Natural killer cell (primary cell): ENCODE measurements around the gene PCID2. TPM values are rescaled to one million over a fixed set of nuclear protein-coding genes. Genes with fewer than 3 reads are reported as not detected.
A peak's percentile ranks its signal among the peaks of the same experiment; 100 is the strongest.

ENCODE experiments used
- ATAC-seq, 3 donors: fragments of 150-1000 bp in 2 of 3; fragments of 200-7000 bp in 1 of 3; cut with Tn5 transposase; 1 replicate in 1 of 3; 2 replicates in 2 of 3; pipeline ENCODE4 v1.10.0; 2021; ENCODE audit warnings: mild to moderate bottlenecking in 2 of 3, moderate library complexity in 2 of 3
- DNase-seq, 2 donors: peaks; one replicate each; pipeline versions ENCODE4 v3.0.0 to v3.0.0-alpha.2; 2013 to 2021; ENCODE audit warnings: mixed read lengths in 1 of 2
- H3K27ac ChIP-seq: one replicate; pipeline ENCODE4 v1.5.1; 2013; ENCODE audit warnings: mild to moderate bottlenecking, low read length
- H3K27me3 ChIP-seq: one replicate; pipeline ENCODE4 v1.6.1; 2013; ENCODE audit warnings: low read length; ENCODE audit not compliant: control insufficient read depth, insufficient read depth
- H3K36me3 ChIP-seq: one replicate; pipeline ENCODE4 v1.6.1; 2013; ENCODE audit warnings: low read length; ENCODE audit not compliant: control insufficient read depth, insufficient read depth
- H3K4me1 ChIP-seq: one replicate; pipeline ENCODE4 v1.6.1; 2013; ENCODE audit warnings: low read length; ENCODE audit not compliant: control insufficient read depth, insufficient read depth
- H3K4me3 ChIP-seq: one replicate; pipeline ENCODE4 v1.5.1; 2013; ENCODE audit warnings: low read length
- H3K9me3 ChIP-seq: one replicate; pipeline ENCODE4 v1.6.1; 2013; ENCODE audit warnings: low read length; ENCODE audit not compliant: control insufficient read depth, insufficient read depth
- H3K27ac Mint-ChIP-seq, 2 donors: one replicate each; pipeline ENCODE4 v1.8.0; 2022; ENCODE audit warnings: mild to moderate bottlenecking in 2 of 2, mixed read lengths in 2 of 2, moderate library complexity in 1 of 2
- H3K27me3 Mint-ChIP-seq, 2 donors: one replicate each; pipeline ENCODE4 v1.8.0; 2022; ENCODE audit warnings: low read depth in 2 of 2, mixed read lengths in 2 of 2
- H3K36me3 Mint-ChIP-seq: one replicate; pipeline ENCODE4 v1.8.0; 2022; ENCODE audit warnings: mixed read lengths
- H3K4me1 Mint-ChIP-seq, 2 donors: one replicate each; pipeline ENCODE4 v1.8.0; 2022; ENCODE audit warnings: mixed read lengths in 2 of 2
- H3K4me3 Mint-ChIP-seq: one replicate; pipeline ENCODE4 v1.8.0; 2022; ENCODE audit warnings: mild to moderate bottlenecking, moderate library complexity, mixed read lengths
- H3K9me3 Mint-ChIP-seq, 2 donors: one replicate each; pipeline ENCODE4 v1.8.0; 2022; ENCODE audit warnings: mixed read lengths in 2 of 2
- whole genome bisulfite sequencing: methylation state at CpG from one replicate; pipeline ENCODE4 v1.1.7; 2013; ENCODE audit warnings: missing lambda C conversion rate; ENCODE audit not compliant: insufficient coverage; 5-methylcytosine and 5-hydroxymethylcytosine counted together
- intact Hi-C: fragments of 100-400 bp; cut with micrococcal nuclease; formaldehyde crosslinking; loops from one replicate; pipeline ENCODE4 v1.14.2; 2022
- total RNA-seq, 4 donors: library from RNA; stranded (reverse); fragments of 120-200 nt in 1 of 4; gene quantifications; one replicate each; pipeline versions ENCODE4 v1.2.3 to v1.2.4, GENCODE V29; 2013 to 2022
- TF ChIP-seq, protein P1 (sequence below): fragments of 200-600 bp; IDR thresholded peaks from one replicate; pipeline ENCODE4 v1.8.0; 2022; ENCODE audit warnings: antibody characterized with exemption

The PCID2 gene
- total RNA-seq, 3 donors from 2014 or later (not counting 1 experiment from before 2014, with no cell fraction given), result 26.4 to 68.9 (median 42.3) TPM

- 99% methylated on average over 6 of the region's 7 CpGs for WGBS
- Histone ChIP-seq H3K4me1 (peaks cover 24% of the 10 kb centered on the region), H3K36me3 (no peaks in the 10 kb centered on the region), H3K27me3 (no peaks in the 10 kb centered on the region), H3K9me3 (no peaks in the 10 kb centered on the region), H3K4me3 (no peak overlapping the region), H3K27ac (no peak overlapping the region)
- no peak overlapping the region for H3K27ac Mint-ChIP-seq
- no peaks in the 10 kb centered on the region for H3K36me3 Mint-ChIP-seq
- ATAC-seq (no peak), DNase-seq (no peak)
- intact Hi-C loops, result no loop called here
- no peak overlapping the region for H3K4me3 Mint-ChIP-seq
- TF ChIP-seq, protein P1, sequence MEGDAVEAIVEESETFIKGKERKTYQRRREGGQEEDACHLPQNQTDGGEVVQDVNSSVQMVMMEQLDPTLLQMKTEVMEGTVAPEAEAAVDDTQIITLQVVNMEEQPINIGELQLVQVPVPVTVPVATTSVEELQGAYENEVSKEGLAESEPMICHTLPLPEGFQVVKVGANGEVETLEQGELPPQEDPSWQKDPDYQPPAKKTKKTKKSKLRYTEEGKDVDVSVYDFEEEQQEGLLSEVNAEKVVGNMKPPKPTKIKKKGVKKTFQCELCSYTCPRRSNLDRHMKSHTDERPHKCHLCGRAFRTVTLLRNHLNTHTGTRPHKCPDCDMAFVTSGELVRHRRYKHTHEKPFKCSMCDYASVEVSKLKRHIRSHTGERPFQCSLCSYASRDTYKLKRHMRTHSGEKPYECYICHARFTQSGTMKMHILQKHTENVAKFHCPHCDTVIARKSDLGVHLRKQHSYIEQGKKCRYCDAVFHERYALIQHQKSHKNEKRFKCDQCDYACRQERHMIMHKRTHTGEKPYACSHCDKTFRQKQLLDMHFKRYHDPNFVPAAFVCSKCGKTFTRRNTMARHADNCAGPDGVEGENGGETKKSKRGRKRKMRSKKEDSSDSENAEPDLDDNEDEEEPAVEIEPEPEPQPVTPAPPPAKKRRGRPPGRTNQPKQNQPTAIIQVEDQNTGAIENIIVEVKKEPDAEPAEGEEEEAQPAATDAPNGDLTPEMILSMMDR, result no peak
- H3K9me3 Mint-ChIP-seq, result peaks cover 2 to 3% of the 10 kb centered on the region in 2 donors
- H3K27me3 Mint-ChIP-seq, result peaks cover 0 to 5% of the 10 kb centered on the region in 2 donors
- H3K4me1 Mint-ChIP-seq, result peaks cover 19 to 63% of the 10 kb centered on the region in 2 donors
Measured at GRCh38 chr13:113168211-113168610, 40.3 kb downstream of the PCID2 start.

GRCh38 chr13:113167575-113167974, 40.9 kb downstream of the PCID2 start:
- TF ChIP-seq, protein P1, result no peak
- Mint-ChIP-seq H3K27ac (no peak overlapping the region), H3K4me3 (peak overlapping the region; percentile 7), H3K27me3 (peaks cover 0 to 8% of the 10 kb centered on the region in 2 donors), H3K9me3 (peaks cover 2 to 3% of the 10 kb centered on the region in 2 donors), H3K36me3 (no peaks in the 10 kb centered on the region), H3K4me1 (peaks cover 25 to 65% of the 10 kb centered on the region in 2 donors)
- 93% methylated on average over 1 of the region's 3 CpGs for WGBS
- H3K4me3 ChIP-seq, result no peak overlapping the region
- H3K9me3 ChIP-seq, result no peaks in the 10 kb centered on the region
- no peak overlapping the region for H3K27ac ChIP-seq
- H3K4me1 ChIP-seq, result peaks cover 30% of the 10 kb centered on the region
- H3K36me3 ChIP-seq, result no peaks in the 10 kb centered on the region
- no peaks in the 10 kb centered on the region for H3K27me3 ChIP-seq
- ATAC-seq (no peak), DNase-seq (no peak)
- intact Hi-C loops, result no loop called here

- DNase-seq (no peak), ATAC-seq (no peak)
- H3K36me3 Mint-ChIP-seq, result no peaks in the 10 kb centered on the region
- H3K4me3 ChIP-seq, result no peak overlapping the region
- WGBS, result 97% methylated on average over 7 of the region's 10 CpGs
- no peaks in the 10 kb centered on the region for H3K27me3 ChIP-seq
- TF ChIP-seq, protein P1, result no peak
- peaks cover 2 to 3% of the 10 kb centered on the region in 2 donors for H3K9me3 Mint-ChIP-seq
- no peak overlapping the region for H3K27ac ChIP-seq
- intact Hi-C loops, result no loop called here
- H3K36me3 ChIP-seq, result no peaks in the 10 kb centered on the region
- H3K4me1 Mint-ChIP-seq, result peaks cover 25 to 65% of the 10 kb centered on the region in 2 donors
- peaks cover 0 to 8% of the 10 kb centered on the region in 2 donors for H3K27me3 Mint-ChIP-seq
- peaks cover 31% of the 10 kb centered on the region for H3K4me1 ChIP-seq
- no peaks in the 10 kb centered on the region for H3K9me3 ChIP-seq
- H3K27ac Mint-ChIP-seq, result no peak overlapping the region
- H3K4me3 Mint-ChIP-seq, result no peak overlapping the region
Measured at GRCh38 chr13:113167155-113167554, 41.3 kb downstream of the PCID2 start.

DNA sequence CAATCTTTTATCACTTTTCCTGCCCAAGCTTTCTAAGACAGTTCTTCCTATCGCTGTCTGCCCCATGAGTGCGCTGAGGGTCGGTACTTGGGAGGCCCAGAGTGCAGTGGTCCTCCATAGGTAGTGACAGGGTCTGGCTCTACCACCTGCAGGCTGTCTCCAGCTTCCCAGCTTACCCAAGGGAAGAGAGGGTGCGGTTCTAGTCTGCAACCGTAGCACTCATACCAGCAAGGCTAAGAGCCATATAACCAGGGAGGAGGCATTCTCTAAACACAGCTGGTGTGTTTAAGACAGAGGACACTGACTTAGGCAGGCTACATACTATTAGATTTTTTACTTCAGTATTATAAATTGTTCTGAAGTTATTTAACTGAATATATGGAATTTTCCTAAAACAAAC, 41.8 kb downstream of the PCID2 start:
- peaks cover 25 to 65% of the 10 kb centered on the region in 2 donors for H3K4me1 Mint-ChIP-seq

More for the DNA sequence above, 41.8 kb downstream of the PCID2 start:
- H3K27ac ChIP-seq, result no peak overlapping the region
- peaks cover 2 to 3% of the 10 kb centered on the region in 2 donors for H3K9me3 Mint-ChIP-seq
- peaks cover 30% of the 10 kb centered on the region for H3K4me1 ChIP-seq
- intact Hi-C loops, result no loop called here
- TF ChIP-seq, protein P1, result no peak
- WGBS, result 96% methylated on average over 5 of the region's 5 CpGs
- DNase-seq (no peak), ATAC-seq (no peak)
- H3K27me3 ChIP-seq, result no peaks in the 10 kb centered on the region
- no peaks in the 10 kb centered on the region for H3K9me3 ChIP-seq
- H3K4me3 Mint-ChIP-seq, result no peak overlapping the region
- peak overlapping the region in 1 of 2 donors; percentile 77 for H3K27ac Mint-ChIP-seq
- H3K4me3 ChIP-seq, result no peak overlapping the region
- H3K36me3 ChIP-seq, result no peaks in the 10 kb centered on the region
- no peaks in the 10 kb centered on the region for H3K36me3 Mint-ChIP-seq
- H3K27me3 Mint-ChIP-seq, result peaks cover 0 to 8% of the 10 kb centered on the region in 2 donors
